GM21825 (cell line): ENCODE data around the gene IGFBPL1.

Experiments used
- ATAC-seq: cut with Tn5 transposase; IDR thresholded peaks from one replicate; pipeline ENCODE4 v1.9.1; 2021; ENCODE audit warnings: mild to moderate bottlenecking, moderate library complexity; ENCODE audit not compliant: unreplicated experiment

Gene IGFBPL1

GRCh38 chr9:38432922-38433510 is 8.8 kb upstream of the IGFBPL1 start:
- ATAC-seq, result no peak

- ATAC-seq, result no peak
Measured at GRCh38 chr9:38431116-38431515, 6.9 kb upstream of the IGFBPL1 start.

DNA sequence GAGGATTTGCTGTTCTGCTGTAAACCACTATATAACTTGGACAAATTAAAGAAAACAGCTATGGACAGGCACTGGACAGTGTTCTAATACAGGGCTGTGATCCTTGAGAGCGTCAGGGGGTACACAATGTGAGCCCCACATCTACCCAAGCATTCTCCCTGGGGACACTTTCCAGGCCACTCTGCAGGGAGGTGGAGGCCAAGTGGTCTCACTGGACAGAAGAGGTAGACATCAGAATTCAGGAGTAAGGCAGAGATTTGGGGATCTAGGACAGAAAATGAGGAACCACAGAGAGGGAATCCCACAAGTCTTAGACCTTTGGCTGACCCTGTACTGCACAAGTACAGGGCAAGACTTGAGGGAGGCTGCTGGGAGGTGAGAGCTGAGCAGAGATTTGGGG is 3.8 kb upstream of the IGFBPL1 start:
- no peak for ATAC-seq

DNA sequence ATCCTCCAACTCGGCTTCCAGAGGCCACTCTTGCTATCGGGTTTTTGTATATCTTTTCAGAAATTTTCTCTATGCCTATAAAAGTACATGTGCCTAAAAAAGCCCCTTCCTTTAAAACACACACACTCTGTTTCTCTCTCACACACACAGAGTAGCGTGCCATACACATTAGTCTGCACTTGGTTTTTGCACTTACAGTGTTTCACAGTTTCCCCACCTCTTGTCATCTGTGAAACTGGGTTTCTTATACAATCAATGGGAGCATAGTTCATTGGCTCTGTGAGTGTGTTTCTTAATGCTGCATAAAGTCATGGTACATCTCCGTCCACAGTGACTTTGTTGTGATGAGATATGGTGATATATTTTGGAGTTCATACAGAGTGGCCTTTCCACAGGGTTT is 664 bp upstream of the IGFBPL1 start:
- no peak for ATAC-seq

GRCh38 chr9:38423273-38423972 is 831 bp downstream of the IGFBPL1 start:
- ATAC-seq, result no peak

DNA sequence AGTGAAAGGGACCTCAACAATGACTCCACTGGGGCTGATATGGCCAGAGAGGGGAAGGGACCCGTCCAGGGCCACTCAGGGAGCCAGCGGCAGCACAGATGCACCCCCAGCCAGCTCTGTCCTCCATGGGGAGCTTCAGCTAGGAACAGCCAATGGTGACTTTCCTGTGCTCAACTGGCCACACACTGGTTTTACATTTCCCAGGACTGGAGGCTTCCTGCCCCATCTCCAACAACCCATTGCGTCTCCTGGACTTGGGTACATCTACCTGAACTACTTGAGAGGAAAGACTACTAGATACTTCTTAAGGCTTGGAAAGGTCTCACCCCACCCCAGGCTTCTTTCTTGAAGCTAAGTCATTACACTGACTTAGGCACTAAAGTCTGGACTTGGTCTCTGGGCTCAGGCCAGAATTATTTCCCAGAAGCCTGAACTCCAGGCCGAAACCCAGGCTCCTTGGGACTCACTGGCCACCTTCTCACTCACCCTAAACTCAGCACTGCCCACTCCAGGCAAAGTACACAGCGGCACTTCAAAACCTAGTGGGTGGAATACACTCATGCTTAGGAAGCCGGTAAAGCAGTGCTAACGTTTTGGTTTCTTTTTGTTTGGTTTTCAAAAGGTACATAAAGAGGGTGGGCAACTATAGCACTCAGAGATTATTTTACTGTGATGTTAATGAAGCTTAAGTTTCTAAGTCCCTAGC is 1.5 kb downstream of the IGFBPL1 start:
- no peak for ATAC-seq

- no peak for ATAC-seq
Measured at GRCh38 chr9:38421498-38422211, 2.6 kb downstream of the IGFBPL1 start.

DNA sequence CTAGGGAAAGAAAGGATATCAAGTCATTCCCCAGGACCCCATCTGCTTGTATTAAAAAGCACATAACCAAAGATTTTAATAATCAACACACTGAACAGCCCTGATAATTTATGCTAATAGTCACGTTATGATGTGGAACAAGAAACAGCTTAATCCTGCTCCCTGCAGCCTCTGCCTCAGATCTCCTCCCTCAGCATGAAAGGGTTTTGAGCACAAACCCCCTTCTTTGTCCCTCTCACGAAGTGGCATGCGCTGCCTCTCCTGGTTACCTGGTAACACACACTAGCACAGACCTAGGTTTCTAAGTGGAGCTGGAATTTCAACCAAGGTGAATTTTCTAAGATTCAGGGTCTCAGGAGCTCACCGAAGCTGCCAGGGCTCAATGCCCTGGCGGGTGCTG is 5.1 kb downstream of the IGFBPL1 start:
- ATAC-seq, result no peak

DNA sequence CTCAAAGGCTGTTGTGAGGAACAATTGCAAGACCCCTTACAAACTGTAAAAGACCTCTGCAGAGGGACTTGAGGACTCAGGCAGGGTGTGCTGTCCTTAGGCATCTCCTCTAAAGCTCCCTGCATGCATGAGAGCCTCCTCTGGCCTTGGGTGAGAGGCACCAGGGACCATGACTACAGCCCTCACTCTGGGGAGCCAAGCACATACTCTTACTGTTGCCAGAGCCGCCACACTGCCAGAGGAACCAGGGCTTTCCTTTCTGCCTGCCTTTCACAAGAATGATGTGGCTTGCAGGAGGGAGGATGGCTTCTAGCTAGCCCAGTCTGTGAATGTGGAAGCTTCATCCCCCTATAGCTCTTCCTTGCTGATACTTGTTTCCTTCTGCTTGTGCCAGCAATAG is 5.9 kb downstream of the IGFBPL1 start:
- ATAC-seq, result no peak

- no peak for ATAC-seq
Measured at GRCh38 chr9:38417003-38417945, 7.0 kb downstream of the IGFBPL1 start.

DNA sequence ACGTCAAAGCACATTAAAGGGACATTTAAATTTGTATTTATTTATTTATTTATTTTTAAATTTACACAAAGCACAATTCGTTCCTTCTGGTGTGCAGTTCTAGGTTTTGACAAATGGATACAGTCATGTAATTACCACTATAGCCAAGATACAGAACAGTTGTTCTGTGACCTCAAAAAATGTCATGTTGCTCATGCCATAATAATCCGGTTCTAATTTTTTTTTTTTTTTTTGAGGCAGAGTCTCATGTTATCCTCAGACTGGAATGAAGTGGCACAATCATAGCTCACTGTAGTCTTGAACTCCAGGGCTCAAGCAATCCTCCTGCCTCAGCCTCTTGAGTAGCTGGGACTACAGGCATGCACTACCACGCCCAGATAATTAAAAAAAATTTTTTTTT is 7.8 kb downstream of the IGFBPL1 start:
- ATAC-seq, result no peak

DNA sequence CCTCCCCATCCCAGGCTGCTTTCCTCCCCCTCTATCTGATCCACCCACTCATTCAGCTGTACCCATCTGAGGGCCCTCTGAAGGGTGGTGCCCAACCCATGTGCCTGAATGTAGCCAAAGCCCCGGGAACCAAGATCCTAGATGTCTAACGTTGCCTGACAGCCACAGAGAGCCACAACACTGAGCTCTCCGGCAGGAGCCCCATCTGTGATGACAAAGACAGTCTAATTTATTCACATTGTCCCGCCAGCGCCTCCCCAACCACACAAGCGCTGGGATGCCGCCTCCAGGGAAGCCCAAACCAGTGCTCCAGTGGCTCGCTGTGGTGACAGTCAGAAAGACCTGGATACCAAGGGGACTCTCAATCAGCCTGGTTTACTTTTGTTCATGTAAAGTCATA is 8.4 kb downstream of the IGFBPL1 start:
- ATAC-seq, result no peak

- no peak for ATAC-seq
Measured at GRCh38 chr9:38414040-38414723, 10.1 kb downstream of the IGFBPL1 start.

GRCh38 chr9:38413283-38413682 is 11.0 kb downstream of the IGFBPL1 start:
- ATAC-seq, result no peak

DNA sequence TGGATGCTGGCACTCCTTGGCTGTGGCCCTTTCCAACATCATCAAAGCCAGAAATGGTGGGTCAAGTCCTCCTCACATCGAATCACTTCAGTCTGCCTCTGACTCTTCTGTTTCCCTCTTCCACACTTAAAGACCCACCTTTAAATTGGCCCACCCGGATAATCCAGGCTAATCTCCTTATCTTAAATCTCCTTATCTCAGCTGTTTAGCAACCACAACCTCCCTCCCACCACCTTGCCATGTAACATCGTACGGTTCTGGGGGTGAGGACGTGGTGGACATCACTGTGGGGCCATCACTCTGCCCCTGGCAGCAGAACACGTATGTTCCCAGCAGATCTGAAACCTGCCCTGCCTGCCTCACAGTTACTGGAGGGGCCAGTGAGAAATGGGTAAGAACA is 11.5 kb downstream of the IGFBPL1 start:
- no peak for ATAC-seq

DNA sequence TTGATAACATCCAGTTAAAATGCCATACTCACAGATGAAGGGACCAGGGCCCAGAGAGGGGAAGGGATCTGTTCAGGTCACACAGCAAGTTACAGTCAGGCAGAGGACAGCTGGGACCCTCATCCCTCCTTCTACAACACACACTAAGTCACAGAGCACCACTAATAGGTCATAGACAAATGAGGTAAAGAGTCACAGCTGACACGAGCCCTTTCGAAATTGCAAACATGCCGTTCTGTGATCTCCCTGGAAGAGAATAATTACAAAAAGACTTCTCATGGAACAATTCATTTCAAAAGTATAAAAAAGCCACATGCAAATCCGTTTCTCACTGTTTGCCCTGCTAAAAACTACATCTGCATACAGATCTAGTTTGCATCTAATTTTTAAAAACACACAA is 15.5 kb downstream of the IGFBPL1 start:
- no peak for ATAC-seq

- ATAC-seq, result no peak
Measured at GRCh38 chr9:38406476-38407186, 17.6 kb downstream of the IGFBPL1 start.

DNA sequence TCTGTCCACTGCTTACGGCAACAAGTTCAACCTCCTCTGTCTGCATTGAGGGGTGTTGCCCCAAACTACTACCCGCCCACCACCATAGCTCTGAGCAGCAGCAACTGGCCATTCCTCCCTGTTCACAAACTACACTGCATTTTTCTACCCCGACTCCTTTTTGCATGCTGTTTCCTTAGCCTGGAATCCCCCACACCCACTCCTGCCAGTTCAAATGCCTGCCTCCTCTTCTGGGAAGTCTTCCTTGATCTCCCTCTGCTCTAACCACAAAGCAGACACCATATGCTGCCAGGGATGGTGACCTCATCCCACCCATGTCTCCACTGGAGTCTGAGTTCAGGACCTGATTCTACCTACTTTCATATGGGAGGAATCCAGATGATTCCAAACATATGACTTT is 18.5 kb downstream of the IGFBPL1 start:
- ATAC-seq, result no peak

DNA sequence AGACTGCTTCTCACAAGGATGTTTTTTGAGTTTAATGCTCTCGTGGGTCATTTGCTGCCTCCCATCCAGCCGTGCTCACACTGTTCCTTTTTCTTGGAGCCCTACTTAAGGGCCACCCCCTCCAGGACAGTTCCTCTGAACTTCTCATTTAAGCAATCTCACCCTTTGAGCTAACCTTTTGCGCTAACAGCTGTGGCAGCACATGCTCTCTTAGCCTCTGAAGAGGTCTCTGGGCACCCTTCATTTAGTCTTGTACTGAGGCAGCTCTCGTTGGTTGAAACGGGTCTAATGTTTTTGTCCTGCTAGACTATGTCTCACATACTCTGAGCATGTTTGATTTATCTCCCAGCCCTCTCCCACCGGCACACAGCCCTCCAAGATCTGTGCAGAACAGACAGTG is 19.9 kb downstream of the IGFBPL1 start:
- no peak for ATAC-seq
